IPS DF 4.7 (cell line): ENCODE measurements around the gene FIGLA.

ENCODE experiments used
- DNase-seq: peaks from one replicate; pipeline ENCODE4 v3.0.0-alpha.2; 2013; ENCODE audit warnings: low spot score; ENCODE audit errors: extremely low read depth

FIGLA gene

GRCh38 chr2:70776266-70776665, 14.2 kb downstream of the FIGLA start:
- DNase-seq: no peak

- no peak for DNase-seq
These were observed 15.3 kb downstream of the FIGLA start for GRCh38 chr2:70775141-70775540.

DNA sequence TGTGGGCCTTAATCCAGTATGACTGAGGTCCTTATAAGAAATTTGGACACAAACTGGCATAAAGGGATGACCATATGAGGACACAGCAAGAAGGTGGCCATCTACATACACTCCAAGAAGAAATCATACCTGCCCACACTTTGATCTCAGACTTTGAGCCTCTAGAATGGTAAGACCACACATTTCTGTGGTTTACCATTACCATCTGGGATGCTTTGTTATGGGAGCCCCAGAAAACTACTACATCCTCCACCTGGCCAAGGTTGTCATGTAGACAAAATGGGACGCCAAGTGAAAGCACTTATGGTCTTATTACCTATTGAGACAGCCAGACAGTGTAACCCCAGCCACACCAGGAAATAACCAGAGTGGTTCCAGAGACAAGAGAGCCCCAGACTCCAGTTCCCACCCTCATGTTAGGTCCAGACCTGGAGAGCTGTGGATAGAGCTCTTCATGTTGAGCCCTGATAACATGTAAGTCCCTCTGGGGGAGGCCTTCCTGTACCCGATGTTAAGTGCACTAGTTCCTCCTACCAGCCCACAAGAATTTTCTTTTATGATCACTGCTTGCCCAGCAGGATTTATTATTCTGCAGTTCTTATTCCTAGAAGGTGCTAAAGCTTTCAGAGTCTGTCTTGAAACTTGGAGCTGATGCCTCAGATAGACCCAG, 17.8 kb downstream of the FIGLA start:
- DNase-seq: no peak

- DNase-seq: no peak
These were observed 19.0 kb downstream of the FIGLA start for GRCh38 chr2:70771446-70771845.

- DNase-seq: no peak
These were observed 21.0 kb downstream of the FIGLA start for GRCh38 chr2:70769450-70769849.

DNA sequence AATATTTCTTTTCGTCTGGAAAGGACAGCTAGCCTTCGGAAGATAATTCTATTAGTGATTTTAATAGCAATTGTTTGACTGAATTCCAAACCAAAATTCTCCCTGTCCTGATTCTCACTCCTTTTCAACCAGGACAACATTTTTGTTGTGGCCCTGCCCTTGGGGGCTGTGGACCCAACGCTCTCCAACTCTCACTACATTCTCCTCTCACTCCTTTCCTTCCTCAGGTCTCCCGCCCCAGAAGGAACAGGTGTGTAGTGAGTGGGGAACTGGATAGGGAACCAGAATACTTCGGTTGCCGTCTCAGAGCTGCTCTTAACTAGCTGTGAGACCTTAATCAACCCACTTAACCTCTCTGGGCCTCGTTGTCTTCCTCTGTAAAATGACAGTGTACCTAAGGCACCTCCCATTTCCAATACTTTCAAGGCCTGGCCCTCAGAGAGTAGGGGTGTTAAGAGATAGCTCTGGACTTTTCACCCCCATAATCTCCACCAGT, 21.8 kb downstream of the FIGLA start:
- no peak for DNase-seq

GRCh38 chr2:70767699-70768589, 22.5 kb downstream of the FIGLA start, which contains the start of gene ADD2:
TSS of gene ADD2 (minus strand) at chr2:70768200. CDS start at chr2:70706408, 61,792 bp downstream.
- no peak for DNase-seq

DNA sequence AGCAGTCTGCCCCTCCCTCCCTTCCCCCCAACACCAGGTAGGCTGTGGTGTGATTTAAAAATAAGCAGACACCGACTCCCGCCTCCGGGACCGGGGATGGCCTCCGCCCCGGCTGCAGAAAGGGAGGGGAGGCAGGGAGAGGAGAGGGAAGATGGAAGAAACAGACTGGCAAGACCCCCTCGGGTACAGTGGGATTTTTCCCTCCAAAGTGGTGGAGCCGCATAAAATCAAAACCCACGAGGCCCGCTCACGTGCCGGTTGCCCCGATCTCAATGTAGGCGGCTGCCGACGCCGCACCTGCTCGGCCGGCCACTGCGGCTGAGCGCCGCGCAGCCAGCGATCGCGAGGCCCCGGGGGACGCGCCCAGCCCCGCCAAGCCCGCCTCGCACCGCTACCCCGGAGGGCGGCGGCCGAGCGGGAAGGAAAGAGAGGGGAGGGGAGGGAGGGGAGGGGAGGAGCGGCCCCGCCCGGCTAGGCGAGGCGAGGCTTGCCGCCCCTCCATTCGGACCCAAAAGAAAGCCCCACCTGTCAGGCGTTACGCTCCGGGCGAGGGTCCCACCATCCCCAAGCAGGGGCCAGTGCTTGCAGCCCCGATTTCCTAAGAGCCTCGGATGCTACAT, 23.3 kb downstream of the FIGLA start:
- no peak for DNase-seq

DNA sequence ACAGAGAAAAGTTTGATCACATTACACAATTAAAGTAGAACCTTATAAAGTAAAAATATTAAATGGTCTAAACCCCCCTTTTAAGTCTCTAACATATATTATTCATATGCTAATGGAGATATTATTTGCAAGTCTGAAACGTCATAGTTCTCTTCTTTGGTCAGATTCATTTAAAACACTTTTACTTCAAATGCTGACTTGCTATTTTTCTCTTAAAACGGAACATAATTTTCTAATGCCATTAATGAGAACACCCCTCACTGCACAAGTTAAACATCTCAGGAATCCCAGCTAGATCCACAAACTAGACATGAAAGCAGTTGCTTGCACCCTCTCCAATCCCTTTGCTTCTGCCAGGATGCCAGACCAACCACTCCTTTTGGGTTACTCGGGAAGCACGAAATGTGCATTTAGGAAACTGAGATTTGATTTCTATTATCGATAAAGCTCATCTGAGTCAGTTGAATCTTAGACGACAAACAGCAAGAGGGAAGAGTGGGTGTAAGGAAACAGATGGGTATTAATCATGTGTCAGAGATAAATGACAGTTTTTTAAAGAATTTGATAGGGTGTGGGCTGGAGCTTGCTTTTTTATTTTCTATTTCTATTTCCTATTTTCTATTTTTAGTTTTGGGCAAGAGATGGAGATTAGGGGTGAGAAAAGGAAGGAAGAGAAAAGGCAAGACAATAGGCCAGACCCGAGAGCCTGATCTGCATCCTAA, 23.9 kb downstream of the FIGLA start:
- no peak for DNase-seq

DNA sequence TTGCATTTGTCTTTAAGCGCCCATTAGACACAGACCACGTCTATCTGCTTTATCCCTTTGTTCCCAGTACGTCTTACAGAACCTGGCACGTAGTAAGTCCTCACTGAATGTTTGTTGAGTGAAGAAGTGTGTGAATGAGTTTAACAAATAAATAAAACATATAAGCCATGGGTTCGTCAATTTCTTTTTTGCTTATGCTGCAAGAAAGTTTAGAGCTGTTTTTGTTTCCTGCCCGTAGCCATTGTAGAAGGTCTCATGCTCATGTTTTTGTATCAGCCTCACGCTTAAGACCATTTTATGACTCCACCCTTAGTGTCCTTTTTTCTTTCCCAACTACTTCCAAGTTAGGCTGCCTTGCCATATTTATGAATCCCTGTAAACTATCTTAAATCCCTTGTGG, 24.9 kb downstream of the FIGLA start:
- DNase-seq: no peak

DNA sequence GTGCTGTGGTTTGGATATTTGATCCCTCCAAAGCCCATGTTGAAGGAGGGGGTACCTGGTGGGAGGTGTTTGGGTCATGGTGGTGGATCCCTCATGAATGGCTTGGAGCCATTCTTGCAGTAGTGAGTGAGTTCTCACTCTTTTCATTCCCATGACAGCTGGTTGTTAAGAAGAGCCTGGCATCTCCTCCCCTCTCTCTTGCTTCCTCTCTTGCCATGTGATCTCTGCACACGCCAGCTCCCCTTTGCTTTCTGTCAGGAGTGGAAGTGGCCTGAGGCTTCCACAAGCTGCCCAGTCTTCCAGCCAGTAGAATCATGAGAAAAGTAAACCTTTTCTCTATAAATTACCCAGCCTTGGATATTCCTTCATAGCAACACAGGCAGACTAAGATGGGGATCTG, 31.0 kb downstream of the FIGLA start:
- no peak for DNase-seq

DNA sequence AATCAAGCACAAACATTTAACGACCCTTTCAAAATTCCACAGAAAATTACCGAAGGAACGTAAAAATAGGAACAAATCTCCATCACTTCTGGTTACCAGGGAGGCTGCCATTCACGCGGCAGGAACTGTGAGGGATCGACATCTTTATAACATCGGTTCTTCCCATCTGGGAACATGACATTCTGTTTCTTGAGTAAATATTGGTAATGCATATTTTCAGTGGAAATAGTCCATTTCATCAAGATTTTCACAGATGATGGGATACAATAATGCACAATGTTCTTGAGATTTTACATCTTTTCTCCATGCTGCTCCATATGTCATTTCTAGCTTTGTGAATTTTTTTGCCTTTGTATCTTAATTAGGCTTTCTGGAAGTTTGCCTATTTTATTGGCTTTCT, 32.5 kb downstream of the FIGLA start:
- DNase-seq: no peak

- DNase-seq: no peak
These were observed 33.1 kb downstream of the FIGLA start for GRCh38 chr2:70757360-70757759.

DNA sequence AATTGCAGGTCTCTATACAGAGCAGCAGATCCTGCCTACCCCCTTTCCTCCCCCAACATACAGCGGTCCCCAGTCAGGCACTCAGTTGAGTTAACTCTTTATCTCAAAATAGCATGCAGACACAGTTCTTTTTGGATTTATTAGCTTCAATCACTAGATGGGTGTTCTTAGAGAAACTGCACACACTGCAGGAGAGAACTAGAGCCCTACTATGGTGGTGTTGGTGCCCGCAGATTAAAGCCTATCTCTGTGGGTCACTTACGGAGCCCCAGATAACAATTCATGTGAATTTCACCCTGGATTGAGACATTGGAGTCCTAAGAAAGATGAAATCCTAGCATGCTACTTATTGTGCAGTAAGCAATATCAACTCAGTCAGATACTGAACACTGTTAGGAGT, 34.3 kb downstream of the FIGLA start:
- no peak for DNase-seq

GRCh38 chr2:70753902-70754301, 36.5 kb downstream of the FIGLA start:
- DNase-seq: no peak

GRCh38 chr2:70753031-70753430, 37.4 kb downstream of the FIGLA start:
- DNase-seq: no peak

DNA sequence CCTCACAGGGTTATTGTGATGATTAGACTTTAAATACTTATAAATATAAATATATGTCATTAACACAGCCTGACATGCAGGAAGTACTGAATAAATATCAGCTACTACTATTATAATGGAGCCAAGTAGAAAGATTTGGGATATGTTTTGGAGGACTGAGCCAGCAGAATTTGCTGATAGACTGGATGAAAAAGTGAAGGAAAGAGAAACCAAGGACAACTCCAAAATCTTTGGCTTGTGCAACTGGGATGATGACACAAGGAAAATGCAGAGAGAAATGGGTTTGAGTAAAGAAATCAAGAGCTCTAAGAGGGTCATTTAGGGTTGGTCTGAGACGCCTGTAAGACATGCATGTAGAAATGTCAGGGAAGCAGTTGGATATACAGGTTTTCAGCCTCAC, 38.0 kb downstream of the FIGLA start:
- DNase-seq: no peak

DNA sequence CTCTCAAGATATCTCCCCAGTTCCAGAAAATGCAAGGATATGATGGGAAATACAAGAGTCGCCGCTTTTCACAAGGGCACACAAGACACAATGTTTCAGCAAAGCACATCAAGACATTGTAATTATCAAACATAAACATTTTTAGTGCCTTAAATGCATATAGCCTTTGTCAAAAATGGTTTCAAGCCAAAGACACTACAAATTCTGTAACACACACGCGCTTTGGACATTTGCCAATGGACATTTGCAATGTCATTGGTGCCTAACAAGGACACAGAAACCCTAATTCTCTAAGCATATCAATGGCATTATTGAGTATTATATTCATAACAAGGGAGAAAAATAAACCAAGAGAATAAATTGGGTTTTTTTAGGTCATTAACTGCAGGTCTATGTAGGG, 38.6 kb downstream of the FIGLA start:
- no peak for DNase-seq

DNA sequence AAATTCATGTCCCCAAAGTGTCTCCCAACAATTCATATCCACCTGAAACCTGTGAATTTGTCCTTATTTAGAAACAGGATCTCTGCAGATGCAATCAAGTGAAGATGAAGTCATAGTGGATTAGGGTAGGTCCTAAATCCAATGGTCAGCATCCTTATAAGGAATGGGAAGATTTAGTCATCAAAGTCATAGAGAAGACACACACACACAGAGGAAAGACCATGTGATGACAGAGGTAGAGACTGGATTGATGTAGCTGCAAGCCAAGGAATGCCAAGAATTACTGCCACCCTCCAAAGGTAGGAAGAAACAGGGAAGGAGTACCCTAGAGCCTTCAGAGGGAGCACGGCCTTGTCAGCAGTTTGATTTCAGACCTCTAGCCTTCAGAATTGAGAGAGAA, 40.1 kb downstream of the FIGLA start:
- no peak for DNase-seq

- no peak for DNase-seq
These were observed 42.2 kb downstream of the FIGLA start for GRCh38 chr2:70748002-70748784.

- DNase-seq: no peak
These were observed 43.2 kb downstream of the FIGLA start for GRCh38 chr2:70747284-70747683.
